Endothelial cell of umbilical vein (primary cell): ENCODE data around the gene FOXJ3. TPM values are rescaled to one million over a fixed set of nuclear protein-coding genes. Genes with fewer than 3 reads are reported as not detected.

Experiments
- BruUV-seq: library from RNA; stranded (reverse); fragments of 400-500 nt; replicated peaks from 2 replicates; lab custom pipeline; 2021; lab: Mats Ljungman, UMichigan
- CTCF ChIA-PET: fragments of 300-600, 350-600 bp; sonication (Branson Sonifier 250); formaldehyde crosslinking; loops from one replicate; lab custom pipeline; 2021; ENCODE audit warnings: antibody characterized with exemption, inconsistent platforms; lab: Charles Lee
- POLR2A ChIA-PET: fragments of 300-600, 350-600 bp; sonication (Branson Sonifier 250); formaldehyde crosslinking; loops from one replicate; lab custom pipeline; 2021; ENCODE audit warnings: antibody characterized with exemption, inconsistent platforms; lab: Charles Lee
- DNase-seq: peaks from one replicate; pipeline ENCODE4 v3.0.0-alpha.2; 2011; ENCODE audit warnings: low read depth, low spot score
- FAIRE-seq: peaks from 2 replicates; lab custom pipeline; 2011; peaks lifted over from hg19 to GRCh38; lab: Jason Lieb, UNC
- H2AFZ ChIP-seq: 2 replicates; pipeline ENCODE4 v1.6.0; 2012; ENCODE audit warnings: low read depth, low read length, control low read depth, inconsistent platforms
- H3K27ac ChIP-seq: 2 replicates; pipeline ENCODE4 v1.5.1; 2011; ENCODE audit warnings: low read depth, mild to moderate bottlenecking, control low read depth, low read length, moderate library complexity; ENCODE audit not compliant: insufficient read depth
- H3K27me3 ChIP-seq, 2 experiments: 2 replicates each; pipeline versions ENCODE4 v1.6.0 to v1.6.1; 2011; ENCODE audit warnings: low read length in 2 of 2, mixed read lengths in 1 of 2; ENCODE audit not compliant: control insufficient read depth in 2 of 2, insufficient read depth in 2 of 2
- H3K36me3 ChIP-seq, 2 experiments: 2 replicates in 1 of 2; 3 replicates in 1 of 2; pipeline ENCODE4 v1.5.1; 2011; ENCODE audit warnings: low read length in 2 of 2, mild to moderate bottlenecking in 1 of 2, moderate library complexity in 1 of 2; ENCODE audit not compliant: control insufficient read depth in 2 of 2, insufficient read depth in 2 of 2; ENCODE audit errors: extremely low read depth in 1 of 2
- H3K4me1 ChIP-seq: 3 replicates; pipeline ENCODE4 v1.5.1; 2011; ENCODE audit warnings: mild to moderate bottlenecking, low read length; ENCODE audit not compliant: control insufficient read depth, insufficient read depth; ENCODE audit errors: extremely low read depth
- H3K4me2 ChIP-seq: 2 replicates; pipeline ENCODE4 v1.6.1; 2011; ENCODE audit warnings: low read length, control low read depth, mixed read lengths; ENCODE audit not compliant: insufficient read depth
- H3K4me3 ChIP-seq, 3 experiments: fragments of 200-600 bp in 1 of 3; sonication (generic), shearing (Covaris generic) in 1 of 3; replicated peaks in 1 of 3; 2 replicates each; pipeline ENCODE4 v1.5.1; 2011 to 2016; ENCODE audit warnings: control low read depth in 3 of 3, low read length in 3 of 3, mild to moderate bottlenecking in 2 of 3, inconsistent platforms in 1 of 3, low read depth in 1 of 3, moderate library complexity in 1 of 3; ENCODE audit not compliant: insufficient read depth in 1 of 3
- H3K79me2 ChIP-seq: 2 replicates; pipeline ENCODE4 v1.6.0; 2012; ENCODE audit warnings: low read length, inconsistent platforms; ENCODE audit not compliant: control insufficient read depth, insufficient read depth
- H3K9ac ChIP-seq: replicated peaks from 2 replicates; pipeline ENCODE3; 2011; ENCODE audit warnings: low read length, control low read depth; ENCODE audit not compliant: insufficient read depth; ENCODE audit errors: extremely low read depth
- H3K9me1 ChIP-seq: replicated peaks from 3 replicates; pipeline ENCODE4 v1.6.0; 2011; ENCODE audit warnings: mild to moderate bottlenecking, low read length; ENCODE audit not compliant: control insufficient read depth, insufficient read depth; ENCODE audit errors: extremely low read depth
- H3K9me3 ChIP-seq: replicated peaks from 2 replicates; pipeline ENCODE4 v1.5.1; 2012; ENCODE audit warnings: low read length, inconsistent platforms; ENCODE audit not compliant: control insufficient read depth, insufficient read depth
- H4K20me1 ChIP-seq: replicated peaks from 2 replicates; pipeline ENCODE3; 2011; ENCODE audit warnings: mild to moderate bottlenecking, low read length; ENCODE audit not compliant: control insufficient read depth, insufficient read depth; ENCODE audit errors: extremely low read depth
- EZH2 ChIP-seq: IDR thresholded peaks from 2 replicates; pipeline ENCODE4 v1.6.1; 2012; ENCODE audit warnings: borderline replicate concordance, low read depth, mild to moderate bottlenecking, moderate library complexity, low read length, inconsistent platforms; ENCODE audit not compliant: severe bottlenecking
- FOS ChIP-seq: IDR thresholded peaks from 2 replicates; pipeline ENCODE4 v1.6.1; 2011; ENCODE audit warnings: mild to moderate bottlenecking, low read length, moderate library complexity, borderline replicate concordance; ENCODE audit not compliant: insufficient read depth
- GATA2 ChIP-seq: IDR thresholded peaks from 2 replicates; pipeline ENCODE4 v1.7.0; 2011; ENCODE audit warnings: low read depth, mild to moderate bottlenecking, moderate library complexity, mixed read lengths, low read length; ENCODE audit not compliant: insufficient read length, insufficient read depth
- JUN ChIP-seq: IDR thresholded peaks from 2 replicates; pipeline ENCODE4 v1.6.1; 2011; ENCODE audit warnings: borderline replicate concordance, low read depth; ENCODE audit not compliant: insufficient read length, insufficient read depth
- MAX ChIP-seq: IDR thresholded peaks from 2 replicates; pipeline ENCODE4 v1.6.1; 2011; ENCODE audit not compliant: insufficient read depth, insufficient read length
- MYC ChIP-seq: IDR thresholded peaks from one replicate; pipeline ENCODE4 v1.6.1; 2011; ENCODE audit warnings: mild to moderate bottlenecking, low read depth, low read length
- POLR2A ChIP-seq: IDR thresholded peaks from 2 replicates; pipeline ENCODE4 v1.6.1; 2012; ENCODE audit warnings: low read depth, mild to moderate bottlenecking, control low read depth, low read length
- POLR2AphosphoS5 ChIP-seq: IDR thresholded peaks from 2 replicates; pipeline ENCODE4 v1.6.1; 2012; ENCODE audit warnings: low read depth, mild to moderate bottlenecking, control low read depth, low read length, moderate library complexity; ENCODE audit not compliant: insufficient read depth
- dilution Hi-C: fragments of 300-500 bp; cut with MboI; formaldehyde crosslinking; loops from one replicate; pipeline ENCODE4 v1.15.0; 2019; ENCODE audit warnings: low sequenced_read_pairs; ENCODE audit not compliant: extremely low pct_ligation_motif_present
- intact Hi-C: fragments of 100-400 bp; cut with micrococcal nuclease; formaldehyde crosslinking; loops from one replicate; pipeline ENCODE4 v1.10.0; 2022
- polyA plus RNA-seq, 4 experiments: library from polyadenylated mRNA; depleted of rRNA in 3 of 4; stranded (reverse) in 3 of 4; unstranded in 1 of 4; fragments of >200 nt; gene quantifications; 2 replicates each; pipeline versions ENCODE4 v1.2.1 to v1.2.3, GENCODE V29; 2011 to 2012; ENCODE audit warnings: missing spikeins in 1 of 4
- total RNA-seq: library from RNA; stranded (reverse); gene quantifications from 2 replicates; pipeline ENCODE4 v1.2.3, GENCODE V29; 2021
- TF ChIP-seq, protein P1 (sequence below), 2 donors: IDR thresholded peaks; 1 replicate in 1 of 2; 2 replicates in 1 of 2; pipeline ENCODE4 v1.5.1; 2011; ENCODE audit warnings: low read length in 2 of 2, mild to moderate bottlenecking in 2 of 2, moderate library complexity in 2 of 2, control low read depth in 1 of 2, inconsistent platforms in 1 of 2, low read depth in 1 of 2; ENCODE audit not compliant: insufficient read depth in 1 of 2; ENCODE audit errors: extremely low read depth in 1 of 2

Gene FOXJ3
- total and polyA plus RNA-seq, 2 donors (not counting 3 experiments of a cell fraction or from before 2014, with no cell fraction given) = 34.7 to 38.8 TPM

DNA sequence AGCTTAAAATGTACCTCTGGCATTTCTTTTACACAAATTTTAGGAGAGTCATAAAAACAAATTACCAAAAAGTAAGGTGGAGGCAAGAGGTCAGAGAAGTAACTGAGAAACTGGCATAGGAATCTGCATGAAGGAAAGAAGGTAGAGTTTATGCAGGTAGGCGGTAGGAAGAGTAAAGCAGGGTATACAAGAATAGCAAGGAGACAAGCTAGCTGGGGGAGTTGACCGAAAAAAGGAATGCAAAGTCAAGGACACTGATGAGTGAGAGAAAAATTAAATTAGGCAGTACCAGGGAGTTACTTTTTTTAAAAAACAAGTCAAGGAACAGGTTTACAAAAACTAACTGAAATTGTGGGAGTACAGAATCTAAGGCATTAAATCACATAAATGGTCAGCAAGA lies 56.0 kb downstream of the FOXJ3 start:
- Histone ChIP-seq H3K4me3 (no peak overlapping the region), H3K79me2 (peaks cover 37% of the 10 kb centered on the region), H3K36me3 (no peaks in the 10 kb centered on the region), H3K27ac (no peak overlapping the region), H3K4me1 (peaks cover 3% of the 10 kb centered on the region), H3K9ac (no peak overlapping the region), H3K27me3 (no peaks in the 10 kb centered on the region), H3K9me3 (no peaks in the 10 kb centered on the region), H2AFZ (no peak overlapping the region), H4K20me1 (peaks cover 5% of the 10 kb centered on the region), H3K4me2 (no peak overlapping the region), H3K9me1 (no peaks in the 10 kb centered on the region)
- BruUV-seq = no TSS peak
- ChIA-PET POLR2A (no interaction called here), CTCF (interaction anchor here (1.3 to 1.7 kb wide), 2 partner anchors 13 to 105 kb away, joined by 3 read pairs; no protein-coding TSS in a partner anchor)
- dilution Hi-C loops = no loop called here
- FAIRE-seq (no peak), DNase-seq (no peak)
- intact Hi-C loops = no loop called here
- TF ChIP-seq MYC (no peak), FOS (no peak), JUN (no peak), POLR2AphosphoS5 (no peak), POLR2A (no peak), EZH2 (no peak), MAX (no peak), GATA2 (no peak)
- TF ChIP-seq, protein P1, sequence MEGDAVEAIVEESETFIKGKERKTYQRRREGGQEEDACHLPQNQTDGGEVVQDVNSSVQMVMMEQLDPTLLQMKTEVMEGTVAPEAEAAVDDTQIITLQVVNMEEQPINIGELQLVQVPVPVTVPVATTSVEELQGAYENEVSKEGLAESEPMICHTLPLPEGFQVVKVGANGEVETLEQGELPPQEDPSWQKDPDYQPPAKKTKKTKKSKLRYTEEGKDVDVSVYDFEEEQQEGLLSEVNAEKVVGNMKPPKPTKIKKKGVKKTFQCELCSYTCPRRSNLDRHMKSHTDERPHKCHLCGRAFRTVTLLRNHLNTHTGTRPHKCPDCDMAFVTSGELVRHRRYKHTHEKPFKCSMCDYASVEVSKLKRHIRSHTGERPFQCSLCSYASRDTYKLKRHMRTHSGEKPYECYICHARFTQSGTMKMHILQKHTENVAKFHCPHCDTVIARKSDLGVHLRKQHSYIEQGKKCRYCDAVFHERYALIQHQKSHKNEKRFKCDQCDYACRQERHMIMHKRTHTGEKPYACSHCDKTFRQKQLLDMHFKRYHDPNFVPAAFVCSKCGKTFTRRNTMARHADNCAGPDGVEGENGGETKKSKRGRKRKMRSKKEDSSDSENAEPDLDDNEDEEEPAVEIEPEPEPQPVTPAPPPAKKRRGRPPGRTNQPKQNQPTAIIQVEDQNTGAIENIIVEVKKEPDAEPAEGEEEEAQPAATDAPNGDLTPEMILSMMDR (IDR thresholded peaks at IDR 0.05; ENCODE audit: extremely low read depth in 1 of 2, insufficient read depth in 1 of 2, low read depth in 1 of 2, low read length in 2 of 2) = no peak
